HPDE6-E6E7 (cell line): ENCODE data around the gene TRAPPC10.
"Not testable (repeated sequence)": the region's sequence is repeated elsewhere in the genome, so short reads cannot be mapped to it uniquely, and the experiment has no call there.

Source experiments
- DNase-seq: peaks from one replicate; pipeline ENCODE4 v3.0.0; 2011; ENCODE audit warnings: missing footprints; ENCODE audit errors: extremely low spot score

The TRAPPC10 gene

DNA sequence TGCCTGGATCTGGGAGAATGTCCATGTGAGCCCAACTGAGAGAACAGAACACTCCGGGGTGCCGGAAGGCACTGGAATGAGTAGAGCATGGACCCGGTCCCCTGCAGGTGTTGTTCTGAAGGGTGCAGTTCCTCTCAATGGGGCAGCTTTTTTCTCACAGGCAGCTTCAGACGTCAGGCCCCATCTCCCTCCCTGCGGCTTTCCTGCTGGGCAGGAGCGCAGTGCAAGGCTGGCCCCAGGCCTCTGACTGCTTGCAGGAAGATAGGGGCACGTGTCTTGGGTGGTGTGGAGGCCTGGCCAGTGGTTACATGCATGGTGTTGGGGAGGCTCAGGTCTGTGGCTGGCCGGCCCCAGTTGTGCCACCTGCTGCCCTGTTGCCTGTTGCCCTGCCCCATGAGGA, 131.9 kb downstream of the TRAPPC10 start:
- DNase-seq, result not testable (repeated sequence)

GRCh38 chr21:44144784-44145602, 132.9 kb downstream of the TRAPPC10 start:
- DNase-seq, result not testable (repeated sequence)

DNA sequence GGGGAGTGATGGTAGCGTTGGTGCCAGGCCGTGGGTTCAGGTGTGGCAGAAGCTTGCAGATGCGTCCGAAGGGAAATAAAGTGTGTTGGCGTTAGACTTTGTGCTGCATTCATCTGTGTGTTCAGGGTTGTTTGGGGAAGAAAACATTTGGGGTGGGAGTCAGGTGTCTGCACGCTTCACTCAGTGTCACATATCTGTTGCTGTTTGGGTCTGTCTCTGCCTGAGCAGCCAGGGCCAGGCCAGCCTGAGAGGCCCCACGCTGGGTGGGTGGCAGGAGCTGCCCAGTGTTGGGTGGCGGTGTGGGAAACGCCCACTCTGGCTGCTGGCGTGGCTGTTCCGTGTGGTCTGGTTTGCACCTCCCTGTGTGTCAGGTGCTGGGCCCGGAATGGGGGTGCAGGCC, 133.5 kb downstream of the TRAPPC10 start:
- not testable (repeated sequence) for DNase-seq

- not testable (repeated sequence) for DNase-seq
These were observed 135.0 kb downstream of the TRAPPC10 start for GRCh38 chr21:44147108-44147507.

GRCh38 chr21:44150255-44150654, 138.1 kb downstream of the TRAPPC10 start:
- DNase-seq, result not testable (repeated sequence)

DNA sequence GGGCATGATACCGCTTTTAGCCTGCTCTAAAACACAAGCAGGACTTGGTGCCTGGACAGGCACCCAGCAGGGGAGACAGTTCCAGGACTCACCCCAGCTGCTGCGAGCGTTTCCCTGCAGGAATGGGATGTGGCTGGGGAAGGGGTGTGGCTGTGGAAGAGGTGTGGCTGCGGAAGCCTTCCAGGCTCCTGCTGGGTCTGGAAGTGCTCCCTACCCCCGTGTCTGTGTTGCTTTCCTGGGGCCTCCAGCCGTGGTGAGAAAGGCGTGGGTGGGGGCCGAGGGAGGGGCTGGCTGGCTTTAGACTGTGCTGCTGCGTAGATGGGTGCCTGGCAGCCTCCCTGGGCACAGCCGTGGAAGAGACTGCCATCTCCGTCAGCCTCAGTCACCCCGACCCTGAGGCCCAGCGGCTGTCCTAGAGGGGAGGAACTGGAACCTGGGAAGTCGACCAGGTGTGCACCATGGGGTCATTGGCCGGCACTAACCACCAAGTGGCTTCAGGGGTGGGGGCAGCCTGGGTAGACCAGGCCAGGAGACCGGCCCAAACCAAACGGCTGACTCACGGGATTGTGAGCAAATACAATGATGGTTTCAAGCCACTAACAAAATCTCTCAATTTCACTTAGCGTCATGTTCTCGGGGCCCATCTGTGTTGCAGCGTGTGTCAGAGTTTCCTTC, 141.2 kb downstream of the TRAPPC10 start:
- DNase-seq, result not testable (repeated sequence)

DNA sequence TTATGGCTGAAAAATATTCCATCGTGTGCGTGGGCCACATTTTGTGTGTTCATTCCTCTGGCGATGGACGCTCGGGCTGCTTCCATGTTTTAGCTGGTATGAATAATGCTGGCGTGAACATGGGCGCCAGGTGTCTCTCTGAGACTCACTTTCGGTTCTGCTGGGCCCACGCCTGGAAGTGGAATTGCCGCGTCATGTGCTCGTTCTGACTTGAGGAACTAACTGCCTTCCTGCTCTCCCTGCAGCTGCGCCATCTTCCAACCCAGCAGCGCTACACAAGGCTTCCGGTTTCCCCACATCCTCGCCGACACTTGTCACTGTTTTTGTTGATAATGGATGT, 141.8 kb downstream of the TRAPPC10 start:
- DNase-seq, result not testable (repeated sequence)

- not testable (repeated sequence) for DNase-seq
These were observed 142.7 kb downstream of the TRAPPC10 start for GRCh38 chr21:44154816-44155230.

GRCh38 chr21:44155231-44155993, 143.3 kb downstream of the TRAPPC10 start:
- not testable (repeated sequence) for DNase-seq

DNA sequence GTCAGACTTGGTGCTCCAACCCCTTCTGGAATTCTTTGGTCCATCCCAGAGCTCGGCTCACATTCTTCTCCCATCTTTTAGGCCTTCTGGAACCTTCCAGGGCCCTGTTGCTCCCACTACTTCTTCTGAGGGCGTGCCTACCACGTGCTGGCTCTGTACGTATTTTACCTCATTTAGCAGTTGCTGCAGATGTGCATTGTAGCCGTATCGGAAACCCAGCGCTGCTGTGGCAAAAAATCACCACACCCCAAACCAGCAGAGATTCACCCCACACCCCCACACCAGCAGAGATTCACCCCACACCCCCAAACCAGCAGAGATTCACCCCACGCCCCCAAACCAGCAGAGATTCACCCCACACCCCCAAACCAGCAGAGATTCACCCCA, 143.9 kb downstream of the TRAPPC10 start:
- DNase-seq, result not testable (repeated sequence)
